NCI-H345 treated with DMSO at 0.1 percent for 48 hours (cell line): Measurements from ENCODE around the gene ADH4.
"Not testable (repeated sequence)": the region's sequence is repeated elsewhere in the genome, so short reads cannot be mapped to it uniquely, and the experiment has no call there.

Source experiments
- DNase-seq: peaks from one replicate; lab custom pipeline; 2025; ENCODE audit not compliant: unreplicated experiment; lab: John Stamatoyannopoulos, UW

Gene ADH4

DNA sequence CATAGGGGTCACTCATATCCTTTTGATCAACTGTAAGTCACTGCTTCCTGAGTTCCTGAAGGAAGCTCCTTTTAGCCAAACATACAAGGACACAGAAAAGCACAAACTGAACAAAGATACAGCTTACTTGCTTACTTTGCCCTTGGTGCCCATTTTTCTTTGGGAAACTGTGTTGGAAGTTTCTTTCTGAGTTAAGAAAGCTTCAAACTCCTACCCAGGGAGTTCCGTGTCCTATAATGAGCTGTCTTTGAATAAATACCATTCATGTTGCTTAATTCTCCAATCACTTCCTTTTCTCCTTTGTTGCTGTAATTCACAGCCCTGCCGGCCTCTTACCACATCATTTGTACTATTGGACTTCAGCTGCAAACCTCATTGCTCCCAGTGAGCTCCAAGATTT, at the start of gene ADH4:
Gene ADH4, minus strand, starts transcription at position 228 of the 400 bp plus-strand sequence. Its CDS starts 75 bp downstream, at position 153.
- no peak for DNase-seq

DNA sequence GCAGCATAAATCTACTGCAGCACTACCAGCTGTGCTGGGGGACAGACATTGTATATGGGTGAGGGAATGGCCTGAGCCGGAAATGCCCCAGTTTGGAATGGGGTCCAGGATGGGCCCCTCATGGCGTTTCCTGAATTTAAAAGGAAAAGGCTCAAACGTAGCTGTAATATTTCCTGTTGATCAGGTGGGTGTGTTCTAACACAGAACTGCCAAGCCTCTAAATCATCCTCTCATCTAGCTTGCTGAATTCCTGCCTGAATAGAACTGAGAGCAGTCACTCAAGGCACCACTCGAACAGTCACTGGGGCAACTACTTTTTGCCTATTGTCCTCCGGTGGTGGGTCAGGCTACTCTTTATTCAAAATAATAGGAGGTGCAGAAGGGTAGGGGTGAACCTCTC, 46.2 kb upstream of the ADH4 start:
- no peak for DNase-seq

DNA sequence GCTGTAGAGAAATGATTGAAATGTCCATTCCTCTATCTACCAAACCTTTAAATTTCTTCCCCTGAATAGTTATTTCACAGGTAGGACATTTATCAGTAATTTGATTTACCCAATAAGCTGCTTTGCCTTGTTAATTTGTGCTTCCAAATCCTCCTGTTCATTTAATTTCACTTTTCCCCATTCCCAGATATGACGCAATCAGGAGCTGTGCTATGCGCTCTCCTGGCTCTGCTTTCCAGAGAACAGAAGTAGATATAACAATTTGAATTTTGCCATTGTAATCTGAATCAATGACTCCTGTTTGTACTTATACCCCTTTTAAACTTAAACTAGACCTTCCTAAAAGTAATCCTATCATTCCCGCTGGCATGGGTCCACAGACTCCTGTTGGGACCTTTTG, 45.8 kb upstream of the ADH4 start:
- not testable (repeated sequence) for DNase-seq

DNA sequence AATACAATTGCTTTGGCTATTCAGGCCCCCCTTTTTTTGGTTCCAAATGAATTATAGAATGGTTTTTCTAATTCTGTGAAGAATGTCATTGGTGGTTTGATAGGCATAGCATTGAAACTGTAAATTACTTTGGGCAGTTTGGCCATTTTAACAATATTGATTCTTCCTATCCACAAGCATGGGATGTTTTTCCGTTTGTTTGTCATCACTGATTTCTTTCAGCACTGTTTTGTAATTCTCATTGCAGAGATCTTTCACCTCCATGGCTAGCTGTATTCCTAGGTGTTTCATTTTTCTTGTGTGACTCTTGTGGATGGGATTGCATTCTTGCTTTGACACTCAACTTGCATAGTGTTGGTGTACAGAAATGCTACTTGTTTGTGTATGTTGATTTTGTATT, 41.9 kb upstream of the ADH4 start:
- DNase-seq: no peak

DNA sequence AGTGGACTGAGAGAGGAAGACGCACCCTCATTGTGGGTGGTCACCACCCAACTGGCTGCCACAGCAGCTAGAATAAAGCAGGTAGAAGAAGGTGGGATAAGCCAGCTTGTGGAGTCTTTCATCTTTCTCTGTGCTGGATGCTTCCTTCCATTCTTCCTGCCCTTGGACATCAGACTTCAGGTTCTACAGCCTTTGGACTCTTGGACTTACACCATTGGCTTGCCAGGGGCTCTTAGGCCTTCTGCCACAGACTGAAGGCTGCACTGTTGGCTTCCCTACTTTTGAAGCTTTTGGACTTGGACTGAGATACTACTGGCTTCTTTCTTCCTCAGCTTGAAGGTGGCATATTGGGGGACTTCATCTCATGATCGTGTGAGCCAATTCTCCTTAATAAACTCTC, 41.5 kb upstream of the ADH4 start:
- no peak for DNase-seq

DNA sequence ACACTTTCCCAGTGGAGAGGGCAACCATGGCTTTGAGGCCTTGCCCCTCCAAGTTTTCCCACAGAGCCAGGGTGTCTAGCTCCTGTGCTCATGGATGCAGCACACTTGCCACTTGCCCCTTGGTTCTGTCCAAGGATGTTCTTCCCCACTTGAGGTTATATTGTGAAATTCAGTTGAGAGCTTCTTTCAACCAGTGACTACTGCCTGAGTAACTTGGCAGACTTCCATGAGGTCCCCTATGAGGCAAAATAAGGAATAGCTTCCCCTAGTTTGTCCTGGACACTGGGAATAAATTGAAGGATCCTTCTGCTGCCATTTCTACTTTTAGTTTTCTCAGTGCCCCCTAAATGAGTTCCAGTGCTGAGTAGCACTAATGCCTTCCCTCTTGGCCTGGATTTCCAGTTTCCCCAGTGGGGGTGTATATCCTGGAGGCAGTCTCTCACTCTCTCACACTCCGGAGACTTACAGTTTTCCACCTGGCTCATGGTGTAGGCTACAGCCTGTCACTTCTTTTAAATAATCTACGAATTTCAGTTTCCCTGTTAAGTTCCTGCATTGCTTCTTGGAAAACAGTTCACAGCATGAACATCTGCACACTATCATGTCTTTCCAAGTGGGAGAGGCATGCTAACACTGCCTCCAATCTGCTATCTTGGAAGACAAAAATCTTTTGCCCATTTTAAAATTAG, 36.4 kb upstream of the ADH4 start:
- DNase-seq: no peak

DNA sequence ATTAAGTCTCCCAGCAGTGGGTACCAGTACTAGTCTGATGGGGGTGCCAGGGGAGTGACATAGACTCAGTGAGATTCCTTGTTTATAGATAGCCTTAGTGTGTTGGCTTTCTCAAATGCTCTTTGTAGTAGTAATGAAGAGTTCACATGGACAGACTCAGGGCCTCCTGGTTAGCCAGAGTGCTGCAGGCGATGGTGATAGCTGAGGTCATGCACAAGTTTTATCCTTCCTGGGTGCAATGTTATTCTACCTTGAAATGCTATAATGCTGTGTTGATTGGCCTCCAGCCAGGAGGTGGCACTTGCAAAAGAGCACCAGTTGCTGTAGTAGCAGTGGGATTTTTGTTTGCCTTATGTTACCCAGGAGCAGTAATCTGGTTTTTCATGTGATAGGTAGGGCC, 35.5 kb upstream of the ADH4 start:
- DNase-seq: no peak

DNA sequence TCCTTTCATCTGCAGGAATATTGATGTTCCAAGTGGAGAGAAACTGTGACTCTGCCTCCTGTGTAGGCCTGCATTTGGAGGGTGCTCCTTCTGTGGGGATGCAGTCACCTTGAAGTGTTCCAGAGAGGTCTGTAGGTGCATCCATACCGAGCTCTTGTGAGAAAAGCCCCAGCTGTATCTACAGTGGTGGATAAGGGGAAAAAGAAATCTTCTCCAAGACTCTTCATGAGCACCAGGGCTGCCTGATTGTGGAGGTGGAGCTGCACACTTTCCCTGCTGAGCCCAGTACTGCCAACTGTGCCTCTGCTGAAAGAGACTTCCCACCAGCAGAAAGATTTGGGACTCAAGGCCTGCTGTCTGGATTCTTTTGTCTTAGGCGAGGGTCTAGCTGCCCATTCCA, 35.1 kb upstream of the ADH4 start:
- no peak for DNase-seq

DNA sequence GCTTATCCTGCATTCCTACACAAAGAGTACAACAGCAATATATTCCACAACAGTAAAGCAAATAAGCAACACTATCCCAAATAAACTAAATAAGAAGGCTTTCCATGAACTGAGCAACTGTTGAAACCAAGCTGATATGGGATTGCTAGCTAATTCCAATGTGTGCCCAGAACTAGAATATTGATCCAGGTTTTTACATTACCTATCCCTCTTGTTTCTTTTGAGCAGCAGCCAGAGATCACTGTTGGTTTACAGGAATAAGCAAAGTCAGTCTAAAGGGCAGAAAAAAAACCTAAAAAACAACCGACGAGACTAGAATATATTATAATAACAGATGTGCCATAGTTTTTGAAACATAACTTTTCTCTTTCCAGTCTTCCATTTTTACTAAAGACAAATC, 22.4 kb upstream of the ADH4 start:
- no peak for DNase-seq

DNA sequence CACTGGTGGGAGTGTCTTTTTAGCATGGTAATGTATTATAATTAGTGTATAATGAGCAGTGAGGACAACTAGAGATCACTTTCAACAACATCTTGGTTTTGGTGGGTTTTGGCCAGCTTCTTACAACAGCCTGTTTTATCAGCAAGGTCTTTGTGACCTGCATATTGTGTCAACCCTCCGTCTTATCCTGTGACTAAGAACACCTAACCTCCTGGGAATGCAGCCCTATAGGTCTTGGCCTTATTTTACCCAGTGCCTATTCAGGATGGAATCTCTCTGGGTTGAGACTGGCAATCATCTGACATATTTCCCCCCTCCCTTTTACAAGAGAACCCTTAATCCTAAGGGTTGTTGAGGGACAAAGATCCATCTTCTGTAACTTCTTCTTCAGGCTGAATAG, 21.9 kb upstream of the ADH4 start:
- no peak for DNase-seq

DNA sequence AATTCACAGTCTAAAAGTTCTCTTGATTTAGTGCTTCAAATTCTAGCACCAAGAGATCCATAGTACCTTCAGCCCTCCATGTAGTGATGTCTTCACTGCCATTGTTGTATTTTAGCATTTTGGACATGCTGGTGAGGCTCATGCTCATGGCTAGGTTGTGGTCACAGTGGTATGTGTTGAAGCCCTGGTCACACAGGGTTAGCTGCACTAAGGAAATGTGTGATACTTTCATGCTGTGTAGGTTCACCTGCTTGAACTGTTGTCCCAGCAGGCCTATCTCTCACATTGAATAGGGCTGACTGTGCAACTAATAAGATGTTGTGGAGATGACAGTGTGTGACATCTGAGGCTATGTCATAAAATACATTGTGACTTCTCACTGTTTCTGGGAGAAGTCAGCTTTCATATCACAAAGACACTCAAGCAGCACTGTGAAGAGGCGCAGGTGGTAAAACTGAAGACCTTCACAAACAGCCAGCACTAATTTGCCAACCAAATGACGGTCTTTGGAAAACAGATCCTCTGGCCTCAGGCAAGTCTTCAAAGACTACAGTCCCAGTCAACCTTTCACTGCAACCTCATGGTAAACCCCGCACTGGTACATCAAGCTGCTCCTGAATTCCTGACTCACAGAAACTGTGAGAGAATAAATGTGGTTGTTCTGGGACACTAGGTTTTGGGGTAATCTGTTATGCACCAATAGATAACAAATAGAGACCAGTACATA, 17.4 kb upstream of the ADH4 start:
- DNase-seq: no peak

DNA sequence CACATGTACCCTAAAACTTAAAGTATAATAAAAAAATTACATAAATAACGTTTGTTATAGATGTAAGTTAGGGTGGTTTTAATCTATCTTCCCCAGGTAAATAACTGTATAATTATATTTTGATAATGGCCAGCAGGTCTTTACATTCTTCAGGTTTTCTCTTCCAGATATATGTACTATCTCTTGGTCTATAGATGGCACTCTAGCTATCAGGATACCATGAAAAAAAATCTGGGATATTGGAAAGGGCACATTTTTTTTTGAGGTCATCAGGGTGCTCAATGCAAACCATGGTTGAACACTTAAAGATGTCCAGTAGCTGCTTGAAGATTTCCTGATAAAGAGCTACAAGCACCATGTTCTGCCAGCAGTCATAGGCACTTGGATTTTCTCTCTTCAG, 15.6 kb upstream of the ADH4 start:
- no peak for DNase-seq

DNA sequence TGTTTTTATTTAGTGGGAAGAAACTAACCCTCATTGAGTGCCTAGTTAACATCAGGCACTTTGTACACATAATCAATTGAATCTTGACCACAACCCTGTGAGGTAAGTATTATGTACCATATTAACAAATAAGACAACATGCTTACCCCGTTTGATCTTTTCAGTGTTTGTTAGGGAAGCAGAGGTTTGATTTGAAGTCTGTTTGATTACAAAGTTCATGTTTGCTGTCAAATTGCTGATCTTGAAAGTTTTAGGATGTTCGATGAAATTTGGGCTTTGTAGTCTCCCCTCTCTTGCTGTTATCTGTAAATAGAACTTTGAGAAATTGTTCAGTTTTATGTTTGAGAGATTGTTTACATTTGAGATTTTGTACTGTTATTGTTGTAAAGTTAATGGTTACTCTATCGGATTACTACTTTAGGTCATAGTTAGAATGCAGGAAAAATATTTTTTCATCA, 13.4 kb upstream of the ADH4 start:
- no peak for DNase-seq

DNA sequence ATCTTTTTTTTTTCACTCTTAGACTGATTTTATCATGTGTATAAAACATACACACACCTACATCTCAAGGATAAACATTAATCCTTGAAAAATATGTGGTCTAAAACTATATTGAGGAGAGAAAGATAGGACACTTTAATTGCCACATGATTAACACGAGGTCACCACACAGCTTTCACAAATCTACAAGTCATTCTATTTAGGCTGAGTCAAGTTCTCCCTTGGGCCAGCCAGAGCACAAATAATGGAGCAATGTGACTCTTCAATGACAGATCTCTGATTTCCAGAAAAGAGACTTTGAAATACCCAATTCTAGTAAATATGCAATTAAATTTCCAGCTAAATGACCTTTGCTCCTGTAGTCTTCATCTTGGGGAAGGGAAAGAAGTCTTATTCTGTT, 12.9 kb upstream of the ADH4 start:
- DNase-seq: no peak

DNA sequence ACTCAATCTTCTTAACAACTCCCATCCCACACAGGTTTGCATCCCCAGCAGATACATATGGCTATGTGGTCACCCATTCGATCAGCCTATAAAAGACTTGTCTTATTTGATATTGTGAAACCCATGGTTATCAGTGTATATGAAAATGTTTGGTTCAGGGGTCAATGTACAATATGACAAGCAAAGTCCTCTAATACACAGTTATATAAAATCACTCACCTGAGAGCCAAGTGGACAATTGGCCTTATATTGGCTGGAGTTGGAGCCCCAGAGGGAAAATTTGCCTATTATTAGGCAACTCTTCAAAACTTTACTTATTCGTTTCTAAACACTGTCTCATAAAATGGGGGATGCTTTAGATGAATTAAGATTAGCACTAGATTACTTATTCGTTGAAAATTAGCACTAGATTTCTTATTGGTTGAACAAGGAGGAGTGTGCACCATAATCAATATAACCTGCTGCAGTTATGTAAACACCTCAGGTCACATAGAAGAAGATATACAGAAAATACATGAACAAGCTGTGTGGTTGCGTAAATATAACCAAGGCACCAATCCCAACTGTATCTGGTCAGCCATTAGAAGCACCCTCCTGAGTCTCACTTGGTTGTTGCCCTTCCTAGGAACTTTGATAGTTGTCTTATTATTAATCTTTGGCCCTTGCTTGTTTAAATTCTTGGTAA, 10.7 kb upstream of the ADH4 start:
- DNase-seq: no peak

DNA sequence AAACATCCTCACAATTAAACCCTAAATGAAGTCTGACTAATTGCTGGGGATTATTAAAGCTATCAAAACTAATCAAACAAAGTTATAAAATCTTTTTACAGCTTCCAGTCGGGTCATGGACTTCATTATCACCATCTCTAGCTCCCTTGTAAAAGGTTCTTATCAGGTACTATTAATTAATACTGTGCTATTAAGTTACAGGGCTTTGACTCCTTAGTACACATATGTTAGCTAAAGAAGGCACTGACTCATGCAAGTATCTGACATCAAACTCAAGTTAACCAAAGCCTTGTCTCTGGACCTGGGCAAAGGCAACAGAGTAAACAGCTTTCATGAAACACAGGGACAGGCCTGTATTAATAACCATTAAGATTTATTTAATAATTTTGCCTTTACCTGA, 7.9 kb upstream of the ADH4 start:
- no peak for DNase-seq

DNA sequence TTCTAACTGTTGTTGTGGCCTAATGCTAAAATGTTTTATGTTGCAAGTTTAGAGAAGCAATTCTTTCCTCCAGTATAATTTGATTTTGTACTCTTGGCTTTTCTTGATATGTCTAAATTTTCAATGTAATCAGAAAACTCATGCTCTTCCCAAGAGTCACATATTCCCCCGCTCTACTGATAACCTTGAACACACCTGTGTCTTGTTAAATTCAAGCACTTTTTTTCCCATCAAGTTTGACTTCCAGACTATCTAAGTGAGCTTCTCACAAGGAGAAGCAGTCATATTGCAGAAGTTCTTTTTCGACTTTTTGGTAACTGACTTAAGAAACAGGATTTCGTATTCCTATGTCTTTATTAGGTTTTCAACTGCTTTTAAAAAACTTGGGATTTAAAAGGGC, 7.4 kb upstream of the ADH4 start:
- DNase-seq: no peak

DNA sequence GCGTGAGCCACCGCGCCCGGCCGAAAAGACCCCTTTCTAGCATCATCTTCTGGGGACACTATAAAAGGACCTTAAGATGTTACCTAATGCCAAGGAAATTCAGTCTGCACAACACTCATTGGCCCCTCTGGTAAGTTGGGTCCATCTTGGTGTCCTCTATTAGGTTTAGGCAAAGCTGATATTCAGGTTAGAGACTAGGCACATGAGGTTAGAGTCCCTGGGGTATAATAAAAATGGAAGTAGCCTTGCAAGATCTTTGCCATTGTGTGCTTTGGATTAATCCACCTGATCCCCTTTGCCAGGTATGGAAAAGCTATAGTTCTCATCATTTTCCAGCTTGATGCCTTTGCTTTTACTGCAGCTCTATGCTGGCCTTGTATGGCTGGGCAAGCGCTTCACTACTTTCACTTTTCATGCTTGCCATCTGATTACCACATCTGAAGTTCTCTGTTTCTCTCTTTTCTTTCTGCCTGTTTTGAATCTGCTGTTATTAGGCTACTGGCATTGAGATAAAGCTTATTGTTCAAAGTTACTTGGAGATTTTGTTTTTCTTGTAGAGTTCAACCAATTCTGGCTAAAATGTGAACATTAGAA, 5.4 kb upstream of the ADH4 start:
- no peak for DNase-seq

DNA sequence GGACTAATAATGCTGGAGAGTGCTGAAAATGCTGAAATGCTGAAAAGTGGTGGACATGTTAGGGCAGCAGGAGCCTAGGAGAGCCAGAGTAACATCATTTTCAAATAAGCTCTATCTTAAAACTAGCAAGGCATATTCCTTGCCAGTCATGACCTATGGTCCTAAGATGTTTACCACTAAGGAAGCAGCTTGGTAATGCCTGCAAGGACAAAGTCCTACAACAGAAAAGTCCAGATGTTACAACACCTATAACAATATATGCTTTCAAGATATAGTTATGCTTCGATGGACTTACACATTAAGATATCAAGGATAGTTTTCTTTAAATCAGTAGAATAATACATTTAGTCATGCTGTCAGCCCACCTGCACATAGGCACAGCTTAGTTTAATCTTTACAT, 4.5 kb upstream of the ADH4 start:
- no peak for DNase-seq

DNA sequence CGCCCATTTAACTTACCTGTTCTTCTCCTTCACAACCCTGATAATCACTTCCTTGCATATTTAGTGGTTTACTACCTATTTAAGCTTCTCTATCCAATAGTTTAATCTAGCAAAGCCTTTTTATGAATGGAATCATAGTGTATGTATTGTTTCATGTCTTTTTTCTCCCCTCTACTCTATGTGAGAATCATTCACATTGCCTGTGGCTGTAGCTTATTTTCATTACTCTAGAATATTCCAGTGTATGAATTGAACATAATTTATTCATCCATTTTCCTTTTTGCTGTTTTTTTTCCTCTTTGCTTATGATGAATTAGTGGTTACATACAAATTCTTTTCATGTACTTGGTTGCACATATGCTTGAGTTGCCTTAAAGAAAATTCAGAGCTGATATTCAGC, 490 bp upstream of the ADH4 start:
- no peak for DNase-seq

DNA sequence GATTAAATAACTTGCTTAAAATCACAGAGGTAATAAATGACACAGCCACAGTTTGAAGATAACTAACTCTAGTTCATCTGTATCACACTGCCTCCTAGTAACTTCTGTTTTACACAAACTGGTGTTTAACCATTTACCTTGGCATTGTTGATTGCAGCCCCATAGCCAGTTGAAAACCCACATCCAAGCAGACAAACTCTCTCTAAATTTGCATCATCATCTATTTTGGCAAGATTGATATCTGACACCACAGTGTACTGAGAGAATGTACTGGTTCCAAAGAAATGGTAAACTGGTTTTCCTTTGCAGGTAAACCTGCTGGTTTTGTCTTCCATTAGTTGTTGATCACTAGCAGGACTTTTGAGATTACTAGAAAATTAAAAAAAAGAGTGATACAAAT, 7.8 kb downstream of the ADH4 start:
- no peak for DNase-seq
